Testis (tissue), 2 donors: ENCODE results near the gene VDR.
A peak's percentile ranks its signal among the peaks of the same experiment; 100 is the strongest.

Experiments
- CTCF ChIP-seq, 3 experiments: fragments of 450-650 bp in 2 of 3; fragments of 200-600 bp in 1 of 3; sonication (generic) in 1 of 3; IDR thresholded peaks; one replicate each; pipeline ENCODE4 v1.5.1; 2016 to 2019; ENCODE audit warnings: antibody characterized with exemption in 3 of 3, mild to moderate bottlenecking in 2 of 3, moderate library complexity in 1 of 3
- POLR2A ChIP-seq: fragments of 450-650 bp; IDR thresholded peaks from one replicate; pipeline ENCODE4 v1.6.1; 2017; ENCODE audit warnings: antibody characterized with exemption, mild to moderate bottlenecking, moderate library complexity

- TF ChIP-seq CTCF (IDR thresholded peaks at IDR 0.05) (peak in 2 of 3 experiments; percentile 15 to 27), POLR2A (no peak)
These were observed 34.5 kb downstream of the VDR start for GRCh38 chr12:47870175-47870781.
